ENCODE results near the gene GGNBP2. TPM values are rescaled to one million over a fixed set of nuclear protein-coding genes. Genes with fewer than 3 reads are reported as not detected.

GGNBP2 gene
- total RNA-seq, 1 donor from 2014 or later: 41.7 TPM

DNA sequence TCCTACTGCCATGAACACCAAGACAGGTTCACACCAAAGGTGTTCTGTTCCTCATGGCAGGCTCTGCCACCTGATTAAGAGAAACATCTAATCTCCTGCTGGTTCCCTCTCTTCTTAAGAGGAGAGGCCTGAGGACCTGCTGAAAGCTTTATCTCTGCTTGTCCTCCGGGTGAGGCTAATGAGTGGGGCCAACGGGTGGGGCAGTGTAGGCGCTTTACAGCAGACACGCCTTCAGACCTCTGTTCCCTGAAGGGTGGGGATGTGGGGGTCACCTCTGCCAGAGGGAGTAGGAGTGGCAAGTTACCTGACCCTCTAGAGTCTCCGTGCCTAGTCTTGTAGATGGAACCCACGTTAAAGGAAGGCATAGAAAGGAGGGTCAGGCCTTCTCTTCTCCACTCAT is 52.5 kb downstream of the GGNBP2 start:
- Histone ChIP-seq H3K4me3 (no peak overlapping the region), H3K4me1 (peaks cover 43% of the 10 kb centered on the region), H3K36me3 (peaks cover 2% of the 10 kb centered on the region), H3K27ac (replicated peaks) (no peak overlapping the region), H3K27me3 (ENCODE audit: low read depth) (no peaks in the 10 kb centered on the region), H3K9me3 (replicated peaks) (no peaks in the 10 kb centered on the region)
- no peak for DNase-seq
- TF ChIP-seq, protein P1, sequence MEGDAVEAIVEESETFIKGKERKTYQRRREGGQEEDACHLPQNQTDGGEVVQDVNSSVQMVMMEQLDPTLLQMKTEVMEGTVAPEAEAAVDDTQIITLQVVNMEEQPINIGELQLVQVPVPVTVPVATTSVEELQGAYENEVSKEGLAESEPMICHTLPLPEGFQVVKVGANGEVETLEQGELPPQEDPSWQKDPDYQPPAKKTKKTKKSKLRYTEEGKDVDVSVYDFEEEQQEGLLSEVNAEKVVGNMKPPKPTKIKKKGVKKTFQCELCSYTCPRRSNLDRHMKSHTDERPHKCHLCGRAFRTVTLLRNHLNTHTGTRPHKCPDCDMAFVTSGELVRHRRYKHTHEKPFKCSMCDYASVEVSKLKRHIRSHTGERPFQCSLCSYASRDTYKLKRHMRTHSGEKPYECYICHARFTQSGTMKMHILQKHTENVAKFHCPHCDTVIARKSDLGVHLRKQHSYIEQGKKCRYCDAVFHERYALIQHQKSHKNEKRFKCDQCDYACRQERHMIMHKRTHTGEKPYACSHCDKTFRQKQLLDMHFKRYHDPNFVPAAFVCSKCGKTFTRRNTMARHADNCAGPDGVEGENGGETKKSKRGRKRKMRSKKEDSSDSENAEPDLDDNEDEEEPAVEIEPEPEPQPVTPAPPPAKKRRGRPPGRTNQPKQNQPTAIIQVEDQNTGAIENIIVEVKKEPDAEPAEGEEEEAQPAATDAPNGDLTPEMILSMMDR (IDR thresholded peaks at IDR 0.05; ENCODE audit: borderline replicate concordance): no peak
- intact Hi-C loops (cut with micrococcal nuclease): no loop called here

DNA sequence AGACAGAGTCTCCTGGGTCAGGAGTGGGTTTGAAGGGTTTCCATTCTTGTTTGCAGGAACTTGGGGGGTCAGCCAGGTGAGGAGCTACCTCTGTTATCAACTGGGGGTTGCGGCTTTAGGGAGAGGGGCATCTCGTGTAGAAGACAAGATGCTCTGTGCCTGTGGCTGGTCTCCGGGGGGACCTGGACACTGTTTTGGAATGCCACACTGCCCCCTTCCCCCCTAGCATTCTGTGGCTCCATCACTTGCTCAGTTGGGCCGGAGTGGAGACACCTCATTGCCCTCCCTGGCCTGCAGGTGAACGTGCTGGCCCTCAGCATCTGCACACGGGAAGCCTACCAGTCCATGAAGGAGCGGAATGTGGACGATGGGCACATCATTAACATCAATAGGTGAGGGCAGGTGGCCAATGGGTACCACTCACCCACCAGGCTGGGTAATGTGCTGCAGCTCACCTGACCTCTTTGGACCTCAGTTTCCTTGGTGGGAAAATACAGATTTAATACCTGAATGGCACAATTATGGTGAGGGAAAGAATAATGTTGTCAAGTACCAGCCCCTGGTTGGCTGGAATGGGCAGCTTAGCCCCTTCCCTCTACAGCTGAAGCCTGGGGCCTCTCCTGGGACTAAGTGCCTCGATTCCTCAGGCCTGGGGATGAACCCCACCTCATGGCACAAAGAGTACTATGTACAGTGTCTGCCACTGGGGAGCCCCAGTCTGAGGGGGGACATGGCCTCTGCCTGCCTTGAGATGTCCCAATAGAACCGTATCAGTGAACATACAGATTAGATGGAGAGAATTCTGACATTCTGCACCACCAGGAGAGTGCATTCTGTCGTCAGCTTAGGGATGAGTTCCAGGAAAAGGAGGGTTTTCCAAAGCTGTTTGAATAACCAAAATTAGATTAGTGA is 53.4 kb downstream of the GGNBP2 start:
- intact Hi-C loops (cut with micrococcal nuclease): no loop called here
- peaks cover 2% of the 10 kb centered on the region for H3K36me3 ChIP-seq
- TF ChIP-seq, protein P1 (IDR thresholded peaks at IDR 0.05; ENCODE audit: borderline replicate concordance): no peak
- peaks cover 43% of the 10 kb centered on the region for H3K4me1 ChIP-seq
- H3K27me3 ChIP-seq (ENCODE audit: low read depth): no peaks in the 10 kb centered on the region
- no peak overlapping the region for H3K27ac ChIP-seq (replicated peaks)
- H3K9me3 ChIP-seq (replicated peaks): no peaks in the 10 kb centered on the region
- DNase-seq: no peak
- no peak overlapping the region for H3K4me3 ChIP-seq

DNA sequence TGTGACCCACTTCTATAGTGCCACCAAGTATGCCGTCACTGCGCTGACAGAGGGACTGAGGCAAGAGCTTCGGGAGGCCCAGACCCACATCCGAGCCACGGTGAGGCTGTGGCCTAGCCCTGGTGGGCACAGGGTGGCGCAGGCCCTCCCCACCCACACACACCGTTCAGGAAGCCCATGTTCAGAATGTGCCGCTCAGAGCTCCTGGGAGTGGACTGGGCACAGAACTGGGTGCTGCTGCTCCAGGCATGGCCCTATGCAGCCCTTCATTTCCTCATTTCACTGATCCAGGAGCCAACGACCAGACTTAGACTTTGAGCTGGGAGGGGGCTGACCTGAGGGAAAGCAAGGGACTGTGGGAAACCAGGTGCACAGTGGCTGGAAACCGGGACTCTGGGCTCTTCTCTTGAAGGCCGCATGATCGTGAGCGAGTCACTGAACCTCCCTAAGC is 54.3 kb downstream of the GGNBP2 start:
- Histone ChIP-seq H3K27ac (replicated peaks) (no peak overlapping the region), H3K27me3 (ENCODE audit: low read depth) (no peaks in the 10 kb centered on the region), H3K4me1 (peaks cover 43% of the 10 kb centered on the region), H3K36me3 (peaks cover 2% of the 10 kb centered on the region), H3K9me3 (replicated peaks) (no peaks in the 10 kb centered on the region), H3K4me3 (no peak overlapping the region)
- intact Hi-C loops (cut with micrococcal nuclease): no loop called here
- DNase-seq: no peak
- TF ChIP-seq, protein P1 (IDR thresholded peaks at IDR 0.05; ENCODE audit: borderline replicate concordance): no peak

DNA sequence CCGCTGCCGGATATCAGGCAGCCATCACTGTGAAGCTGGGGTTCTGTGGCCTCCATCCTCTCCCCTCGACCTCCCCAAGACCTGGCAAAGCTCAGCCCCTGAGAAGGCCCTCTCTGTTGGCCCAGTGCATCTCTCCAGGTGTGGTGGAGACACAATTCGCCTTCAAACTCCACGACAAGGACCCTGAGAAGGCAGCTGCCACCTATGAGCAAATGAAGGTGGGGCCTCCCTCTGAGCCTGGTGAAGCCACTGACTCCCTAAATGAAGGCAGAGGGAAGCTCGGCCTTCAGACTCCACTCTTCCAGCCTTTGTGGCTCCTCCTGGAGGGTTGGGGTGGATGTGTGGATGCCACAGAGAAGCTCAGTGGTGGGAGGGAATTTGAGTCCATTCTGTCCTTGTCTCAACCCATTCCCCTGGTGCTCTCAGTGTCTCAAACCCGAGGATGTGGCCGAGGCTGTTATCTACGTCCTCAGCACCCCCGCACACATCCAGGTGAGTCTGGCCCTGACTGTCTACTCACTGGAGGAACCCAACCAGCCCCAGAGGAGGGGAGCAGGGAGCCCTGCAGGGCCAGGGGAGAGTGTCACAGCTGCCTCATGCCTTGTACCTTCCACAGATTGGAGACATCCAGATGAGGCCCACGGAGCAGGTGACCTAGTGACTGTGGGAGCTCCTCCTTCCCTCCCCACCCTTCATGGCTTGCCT is 55.0 kb downstream of the GGNBP2 start:
- H3K4me1 ChIP-seq: peaks cover 38% of the 10 kb centered on the region
- no peak overlapping the region for H3K27ac ChIP-seq (replicated peaks)
- H3K36me3 ChIP-seq: peaks cover 2% of the 10 kb centered on the region
- H3K4me3 ChIP-seq: no peak overlapping the region
- TF ChIP-seq, protein P1 (IDR thresholded peaks at IDR 0.05; ENCODE audit: borderline replicate concordance): no peak
- DNase-seq: no peak
- intact Hi-C loops (cut with micrococcal nuclease): no loop called here
- H3K27me3 ChIP-seq (ENCODE audit: low read depth): no peaks in the 10 kb centered on the region
- no peaks in the 10 kb centered on the region for H3K9me3 ChIP-seq (replicated peaks)

DNA sequence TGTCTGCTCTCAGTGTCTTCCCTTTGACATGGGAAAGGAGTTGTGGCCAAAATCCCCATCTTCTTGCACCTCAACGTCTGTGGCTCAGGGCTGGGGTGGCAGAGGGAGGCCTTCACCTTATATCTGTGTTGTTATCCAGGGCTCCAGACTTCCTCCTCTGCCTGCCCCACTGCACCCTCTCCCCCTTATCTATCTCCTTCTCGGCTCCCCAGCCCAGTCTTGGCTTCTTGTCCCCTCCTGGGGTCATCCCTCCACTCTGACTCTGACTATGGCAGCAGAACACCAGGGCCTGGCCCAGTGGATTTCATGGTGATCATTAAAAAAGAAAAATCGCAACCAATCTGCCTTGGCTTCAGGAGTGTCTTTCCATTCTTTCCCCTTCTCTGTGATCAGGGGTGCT is 55.7 kb downstream of the GGNBP2 start:
- peak overlapping the region; percentile 90 for H3K27ac ChIP-seq (replicated peaks)
- DNase-seq: no peak
- H3K4me3 ChIP-seq: peak overlapping the region; percentile 89
- TF ChIP-seq, protein P1 (IDR thresholded peaks at IDR 0.05; ENCODE audit: borderline replicate concordance): no peak
- peaks cover 2% of the 10 kb centered on the region for H3K36me3 ChIP-seq
- H3K27me3 ChIP-seq (ENCODE audit: low read depth): no peaks in the 10 kb centered on the region
- H3K4me1 ChIP-seq: peaks cover 37% of the 10 kb centered on the region
- intact Hi-C loops (cut with micrococcal nuclease): no loop called here
- no peaks in the 10 kb centered on the region for H3K9me3 ChIP-seq (replicated peaks)
